ENCODE measurements around the gene OR2L3.
"Not testable (repeated sequence)": the region's sequence is repeated elsewhere in the genome, so short reads cannot be mapped to it uniquely, and the experiment has no call there.

The OR2L3 gene, protein sequence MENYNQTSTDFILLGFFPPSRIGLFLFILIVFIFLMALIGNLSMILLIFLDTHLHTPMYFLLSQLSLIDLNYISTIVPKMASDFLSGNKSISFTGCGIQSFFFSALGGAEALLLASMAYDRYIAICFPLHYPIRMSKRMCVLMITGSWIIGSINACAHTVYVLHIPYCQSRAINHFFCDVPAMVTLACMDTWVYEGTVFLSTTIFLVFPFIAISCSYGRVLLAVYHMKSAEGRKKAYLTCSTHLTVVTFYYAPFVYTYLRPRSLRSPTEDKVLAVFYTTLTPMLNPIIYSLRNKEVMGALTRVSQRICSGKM

DNA sequence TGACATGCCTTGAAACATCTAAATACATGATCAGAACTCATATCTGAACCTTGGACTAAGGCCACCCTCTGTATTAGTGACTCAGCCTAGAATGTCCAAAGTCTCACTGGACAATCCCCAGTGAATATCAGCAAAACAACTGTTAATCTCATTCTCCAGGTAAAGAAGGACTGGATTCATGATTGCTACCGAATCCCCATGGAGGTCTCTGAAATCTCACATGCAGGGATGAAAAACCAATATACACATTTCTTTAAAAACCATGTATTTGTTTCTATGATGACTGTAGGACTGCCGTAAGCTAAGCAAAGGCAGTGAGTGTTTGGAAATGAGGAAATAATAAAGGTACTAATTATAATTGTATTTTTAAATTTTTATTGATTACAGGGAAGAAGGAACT lies at the start of gene OR2L3:
Gene OR2L3 (plus strand): TSS at position 301 of the 400 bp plus-strand sequence. CDS start 13,846 bp downstream, outside the sequence.
- no peak for DNase-seq (ENCODE audit: low read depth, low spot score)

DNA sequence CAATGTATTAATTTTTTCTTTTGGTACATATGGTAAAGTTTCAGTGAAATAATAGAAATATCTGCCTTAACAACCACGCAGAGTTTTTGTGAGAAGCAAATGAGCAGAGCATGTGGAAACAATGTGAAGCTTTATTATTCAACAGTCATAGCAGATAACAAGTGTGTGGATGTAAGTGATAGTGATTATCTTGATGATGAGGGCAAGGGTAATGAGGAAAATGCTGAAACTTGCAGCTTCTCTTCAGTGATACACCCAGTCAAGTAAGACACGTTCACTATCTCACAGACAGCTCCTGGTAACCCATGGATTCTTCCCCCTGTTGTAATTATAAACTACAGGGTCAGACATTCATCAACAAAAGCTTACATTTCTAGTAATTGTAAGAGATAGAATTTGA lies 47.8 kb upstream of the OR2L3 start:
- H3K27ac ChIP-seq: no peak overlapping the region

More for the DNA sequence above, at the start of gene OR2L3:
- no peak within 1 kb of the TSS for H3K27ac ChIP-seq

DNA sequence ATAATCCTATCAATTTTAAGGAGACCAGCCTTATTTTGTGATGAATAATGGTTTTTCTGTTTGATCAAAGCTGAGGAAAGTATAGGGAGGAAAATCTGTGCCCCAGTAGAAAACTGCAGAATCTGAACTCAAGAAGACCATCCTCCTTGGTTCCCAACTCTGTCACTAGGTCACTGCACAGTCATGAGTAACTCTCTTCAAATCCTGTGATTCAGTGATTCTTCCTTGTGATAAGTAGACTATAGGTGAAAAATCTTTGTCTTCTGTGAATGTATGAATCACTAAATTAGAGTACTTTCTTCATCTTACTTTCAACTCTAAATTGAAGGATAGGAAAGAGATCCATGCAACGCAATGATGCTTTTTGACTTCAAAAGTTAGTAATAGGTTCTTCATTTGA lies 46.5 kb upstream of the OR2L3 start:
- DNase-seq (ENCODE audit: low read depth, low spot score): no peak
- no peak overlapping the region for H3K27ac ChIP-seq

More for the DNA sequence above, 47.8 kb upstream of the OR2L3 start:
- DNase-seq (ENCODE audit: low read depth, low spot score): no peak

DNA sequence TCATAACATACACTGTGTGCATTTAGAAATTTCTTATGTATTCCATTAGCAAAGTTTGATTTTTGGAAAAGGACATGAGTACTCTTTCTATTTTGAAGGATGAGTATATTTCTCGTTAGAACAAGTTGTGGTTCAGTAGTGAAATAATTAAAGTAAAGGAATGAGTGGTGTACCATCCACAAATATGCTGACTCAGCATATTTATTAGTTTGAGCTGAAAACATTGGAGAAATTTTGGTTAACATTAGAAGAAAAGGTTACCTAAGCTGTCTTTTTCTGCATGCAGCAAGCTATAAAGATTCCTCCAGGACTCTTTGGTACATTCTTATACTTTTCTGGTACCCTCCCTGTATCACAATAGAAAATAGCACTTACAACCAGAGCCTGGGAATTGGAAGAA lies 38.9 kb upstream of the OR2L3 start:
- no peak for DNase-seq (ENCODE audit: low read depth, low spot score)
- no peak overlapping the region for H3K27ac ChIP-seq

DNA sequence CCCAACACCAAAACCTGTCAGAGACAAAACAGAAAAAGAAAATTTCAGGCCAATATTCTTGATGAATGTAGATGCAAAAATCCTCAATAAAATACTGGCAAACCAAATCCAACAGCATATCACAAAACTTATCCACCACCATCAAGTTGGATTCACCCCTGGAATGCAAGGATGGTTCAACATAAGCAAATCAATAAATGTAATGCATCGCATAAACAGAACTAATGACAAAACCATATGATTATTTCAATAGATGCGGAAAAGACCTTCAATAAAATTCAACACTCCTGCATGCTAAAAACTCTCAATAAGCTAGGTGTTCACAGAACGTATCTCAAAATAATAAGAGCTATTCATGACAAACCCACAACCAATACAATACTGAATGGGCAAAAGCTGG lies 37.0 kb upstream of the OR2L3 start:
- DNase-seq (ENCODE audit: low read depth, low spot score): no peak
- no peak overlapping the region for H3K27ac ChIP-seq

DNA sequence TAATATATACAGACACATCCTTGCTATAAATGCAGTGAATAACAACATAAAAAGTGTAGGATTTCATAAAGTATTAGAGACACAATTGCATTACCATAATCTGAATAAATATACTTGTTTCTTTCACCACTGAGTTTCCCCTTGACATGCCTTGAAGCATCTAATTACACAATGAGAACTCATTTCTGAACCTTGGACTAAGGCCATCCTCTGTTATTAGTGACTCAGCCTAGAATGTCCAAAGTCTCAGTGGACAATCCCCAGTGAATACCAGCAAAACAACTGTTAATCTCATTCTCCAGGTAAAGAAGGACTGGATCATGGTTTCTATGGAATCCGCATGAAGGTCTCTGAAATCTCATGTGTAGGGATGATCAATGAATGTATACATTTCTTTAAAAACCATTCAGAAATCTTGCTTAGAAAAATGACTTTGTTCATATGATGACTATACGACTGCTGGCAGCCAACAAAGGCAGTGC lies 33.4 kb upstream of the OR2L3 start, which contains the start of gene OR2L5:
Gene OR2L5 (plus strand): TSS at position 432 of the 482 bp plus-strand sequence. CDS start 8,288 bp downstream, outside the sequence.
- DNase-seq (ENCODE audit: low read depth, low spot score): no peak
- H3K27ac ChIP-seq: no peak within 1 kb of the TSS

DNA sequence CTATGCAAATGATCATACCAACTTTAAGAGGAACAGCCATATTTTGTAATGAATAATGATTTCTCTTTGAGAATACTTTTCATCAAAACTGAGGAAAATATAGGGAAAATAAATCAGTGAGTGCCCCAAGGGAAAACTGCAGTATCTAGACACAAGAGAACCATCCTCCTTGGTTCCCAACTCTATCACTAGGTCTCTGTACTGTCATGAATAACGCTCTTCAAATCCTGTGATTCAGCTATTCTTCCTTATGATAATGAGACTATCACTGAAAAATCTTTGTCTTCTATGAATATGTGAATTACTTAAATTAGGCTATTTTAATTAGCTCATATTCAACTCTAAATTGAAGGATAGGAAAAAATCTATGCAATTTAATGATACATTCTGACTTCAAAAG lies 30.8 kb upstream of the OR2L3 start:
- DNase-seq (ENCODE audit: low read depth, low spot score): no peak
- H3K27ac ChIP-seq: no peak overlapping the region

DNA sequence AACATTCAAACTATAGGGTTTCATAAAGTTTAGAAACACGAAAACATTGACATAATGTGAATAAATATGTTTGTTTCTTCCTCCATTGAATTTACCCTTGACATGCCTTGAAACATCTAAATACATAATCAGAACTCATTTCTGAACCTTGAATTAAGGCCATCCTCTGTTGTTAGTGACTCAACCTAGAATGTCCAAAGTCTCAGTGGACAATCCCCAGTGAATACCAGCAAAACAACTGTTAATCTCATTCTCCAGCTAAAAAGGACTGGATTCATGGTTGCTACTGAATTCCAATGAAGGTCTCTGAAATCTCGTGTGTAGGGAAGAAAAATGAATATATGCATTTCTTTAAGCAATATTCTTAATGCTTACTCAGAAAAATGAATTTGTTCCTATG lies 16.9 kb upstream of the OR2L3 start, which contains the start of gene OR2L2:
Gene OR2L2 (plus strand): TSS at position 301 of the 400 bp plus-strand sequence. CDS start 8,198 bp downstream, outside the sequence.
- no peak within 1 kb of the TSS for H3K27ac ChIP-seq
- no peak for DNase-seq (ENCODE audit: low read depth, low spot score)

DNA sequence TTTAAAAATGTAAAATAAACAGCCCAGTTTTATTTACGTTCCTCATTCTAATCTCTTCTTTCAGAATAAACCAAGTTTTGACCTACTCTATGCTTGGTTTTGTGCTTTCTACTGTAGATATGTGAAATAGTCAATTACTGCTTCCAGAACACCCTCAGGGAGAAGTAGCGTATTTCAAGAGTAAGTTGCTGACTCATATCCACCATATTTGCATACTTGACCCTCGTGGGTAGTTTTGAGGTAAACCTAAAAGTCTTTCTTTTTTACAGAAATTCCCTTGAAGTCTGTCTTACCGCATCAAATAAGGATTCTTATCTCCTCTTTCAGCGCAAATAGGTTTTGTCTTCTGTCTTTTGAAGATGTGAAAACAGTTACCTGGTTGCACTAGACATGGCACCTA lies 1.4 kb upstream of the OR2L3 start:
- DNase-seq (ENCODE audit: low read depth, low spot score): no peak
- H3K27ac ChIP-seq: no peak overlapping the region

DNA sequence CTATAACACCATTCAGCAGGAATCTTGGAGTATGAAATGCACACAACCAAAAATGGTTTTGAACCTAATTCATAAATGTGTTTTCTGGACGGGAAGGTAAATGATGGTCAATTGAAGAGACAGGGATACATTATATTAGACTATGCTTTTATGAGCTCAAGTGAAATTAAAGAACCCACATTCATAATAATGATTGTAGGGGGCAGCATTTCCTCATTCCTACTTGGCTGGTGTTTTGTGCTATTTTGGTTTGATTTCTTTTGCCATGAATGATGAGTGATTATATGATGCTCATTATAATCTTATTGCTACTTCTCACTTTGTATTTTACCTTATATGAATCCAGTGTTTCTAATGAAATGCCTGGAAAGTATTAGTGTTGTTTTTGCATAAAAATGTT lies 372 bp downstream of the OR2L3 start:
- no peak for DNase-seq (ENCODE audit: low read depth, low spot score)
- no peak overlapping the region for H3K27ac ChIP-seq

DNA sequence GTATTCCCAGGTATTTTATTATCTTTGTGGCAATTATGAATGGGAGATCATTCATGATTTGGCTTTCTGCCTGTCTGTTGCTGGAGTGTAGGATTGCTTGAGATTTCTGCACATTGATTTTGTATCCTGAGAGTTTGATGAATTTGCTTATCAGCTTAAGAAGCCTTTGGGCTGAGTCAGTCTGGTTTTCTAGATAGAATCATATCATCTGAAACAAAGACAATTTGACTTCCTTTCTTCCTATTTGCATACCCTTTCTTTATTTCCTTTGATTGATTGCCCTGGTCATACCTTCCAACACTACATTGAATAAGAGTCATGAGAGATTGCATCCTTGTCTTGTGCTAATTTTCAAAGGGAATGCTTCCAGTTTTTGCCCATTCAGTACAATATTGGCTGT lies 8.0 kb downstream of the OR2L3 start:
- no peak for DNase-seq (ENCODE audit: low read depth, low spot score)
- no peak overlapping the region for H3K27ac ChIP-seq

DNA sequence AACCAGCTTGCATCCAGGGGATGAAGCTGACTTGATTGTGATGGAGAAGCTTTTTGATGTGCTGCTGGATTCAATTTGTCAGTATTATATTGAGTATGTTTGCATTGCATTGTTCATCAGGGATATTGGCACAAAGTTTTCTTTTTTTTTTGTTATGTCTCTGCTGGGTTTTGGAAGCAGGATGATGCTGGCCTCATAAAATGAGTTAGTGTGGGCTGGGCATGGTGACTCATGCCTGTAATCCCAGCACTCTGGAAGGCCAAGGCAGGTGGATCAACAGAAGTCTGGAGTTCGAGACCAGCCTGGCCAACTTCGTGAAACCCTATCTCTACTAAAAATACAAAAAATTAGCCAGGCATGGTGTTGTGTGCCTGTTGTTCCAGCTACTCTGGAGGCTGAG lies 8.6 kb downstream of the OR2L3 start:
- H3K27ac ChIP-seq: no peak overlapping the region
- DNase-seq (ENCODE audit: low read depth, low spot score): no peak

DNA sequence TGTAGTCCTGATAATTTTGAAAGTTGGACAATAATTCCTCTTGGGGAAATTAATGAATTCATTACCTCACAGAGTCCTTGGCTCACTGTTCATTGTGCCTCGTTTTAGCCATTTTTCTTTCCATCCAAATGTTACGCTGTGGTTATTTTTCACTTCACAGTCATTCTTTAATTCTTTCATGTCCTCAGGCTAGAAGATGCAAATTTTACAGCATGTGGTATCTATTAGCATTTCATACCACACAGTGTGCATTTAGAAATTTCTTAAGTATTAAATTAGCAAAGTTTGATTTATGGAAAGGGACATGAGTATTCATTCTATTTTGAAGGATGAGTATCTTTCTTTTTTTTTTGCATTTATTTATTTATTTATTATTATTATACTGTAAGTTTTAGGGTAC lies 18.4 kb downstream of the OR2L3 start:
- DNase-seq (ENCODE audit: low read depth, low spot score): no peak
- no peak overlapping the region for H3K27ac ChIP-seq

DNA sequence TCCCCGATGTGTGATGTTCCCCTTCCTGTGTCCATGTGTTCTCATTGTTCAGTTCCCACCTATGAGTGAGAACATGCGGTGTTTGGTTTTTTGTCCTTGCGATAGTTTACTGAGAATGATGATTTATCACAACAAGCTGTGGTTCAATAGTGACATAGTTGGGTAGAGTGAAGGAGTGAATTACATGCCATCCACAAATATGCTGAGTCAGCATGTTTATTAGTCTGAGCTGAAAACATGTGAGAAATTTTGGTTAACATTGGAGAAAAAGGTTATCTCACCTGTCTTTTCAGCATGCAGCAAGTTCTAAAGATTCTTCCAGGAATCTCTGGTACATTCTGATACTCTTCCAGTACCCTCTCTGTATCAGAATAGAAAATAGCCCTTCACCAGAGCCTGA lies 19.0 kb downstream of the OR2L3 start:
- no peak overlapping the region for H3K27ac ChIP-seq
- no peak for DNase-seq (ENCODE audit: low read depth, low spot score)

DNA sequence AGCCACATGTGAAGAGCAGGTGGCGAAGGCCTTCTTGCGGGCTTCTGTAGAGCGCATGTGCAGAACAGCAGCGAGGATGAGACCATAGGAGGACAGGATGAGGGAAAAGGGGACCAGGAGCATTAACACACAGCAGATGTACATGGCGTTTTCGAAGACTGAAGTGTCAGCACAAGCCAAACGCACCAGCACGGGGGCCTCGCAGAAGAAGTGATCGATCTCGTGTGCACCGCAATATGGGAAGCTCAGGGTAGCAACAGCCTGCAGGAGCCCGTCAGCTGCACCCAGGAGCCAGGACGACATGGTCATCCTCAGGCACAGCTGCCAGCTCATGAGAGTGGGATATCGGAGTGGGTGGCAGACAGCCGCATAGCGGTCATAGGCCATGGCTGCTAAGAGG lies 37.2 kb downstream of the OR2L3 start:
- H3K27ac ChIP-seq; DNase-seq (ENCODE audit: low read depth, low spot score): not testable (repeated sequence)

DNA sequence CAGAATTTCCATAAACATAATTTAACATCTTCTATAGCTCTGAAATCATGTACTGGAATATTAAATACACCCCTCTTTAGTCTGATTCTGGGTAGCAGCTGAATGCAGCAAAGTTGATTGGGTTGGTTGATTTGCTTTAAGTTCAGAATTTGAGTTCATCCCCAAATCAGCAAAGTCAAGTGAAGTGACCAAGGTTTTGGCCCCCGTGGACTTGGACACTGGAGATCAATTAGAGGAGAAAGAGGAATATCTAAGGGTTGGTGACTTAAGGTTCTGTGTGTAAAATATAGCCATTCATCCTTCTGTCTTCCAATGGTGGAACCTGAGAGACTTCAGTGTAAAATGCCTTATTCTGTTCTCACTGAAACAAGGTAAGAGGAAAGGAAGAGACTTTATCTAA lies 48.2 kb downstream of the OR2L3 start, which contains the start of gene OR2L13:
Gene OR2L13 (plus strand): TSS at position 301 of the 400 bp plus-strand sequence. CDS start 4,192 bp downstream, outside the sequence.
- no peak for DNase-seq (ENCODE audit: low read depth, low spot score)

DNA sequence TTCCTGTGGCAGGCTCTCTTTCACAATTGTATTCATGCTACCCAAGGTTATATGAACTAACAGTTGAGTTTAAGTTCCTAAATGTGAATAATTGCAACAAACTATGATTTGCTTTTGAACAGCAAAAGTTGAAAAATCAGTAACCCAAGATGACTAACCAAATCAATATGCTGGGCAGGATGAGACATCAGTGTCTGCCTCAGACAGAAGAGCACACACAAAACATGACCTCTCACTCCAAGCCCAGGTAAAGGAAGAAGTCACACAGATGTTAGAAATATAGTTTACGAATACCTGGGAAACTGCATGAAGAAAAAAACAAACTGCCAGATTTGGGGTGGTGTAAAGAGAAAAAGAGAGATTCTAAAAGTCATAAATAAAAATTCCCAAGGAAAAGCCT lies 51.9 kb downstream of the OR2L3 start:
- H3K27ac ChIP-seq: no peak overlapping the region
- no peak for DNase-seq (ENCODE audit: low read depth, low spot score)

More for the DNA sequence above, 48.2 kb downstream of the OR2L3 start, which contains the start of gene OR2L13:
- H3K27ac ChIP-seq: no peak within 1 kb of the TSS

DNA sequence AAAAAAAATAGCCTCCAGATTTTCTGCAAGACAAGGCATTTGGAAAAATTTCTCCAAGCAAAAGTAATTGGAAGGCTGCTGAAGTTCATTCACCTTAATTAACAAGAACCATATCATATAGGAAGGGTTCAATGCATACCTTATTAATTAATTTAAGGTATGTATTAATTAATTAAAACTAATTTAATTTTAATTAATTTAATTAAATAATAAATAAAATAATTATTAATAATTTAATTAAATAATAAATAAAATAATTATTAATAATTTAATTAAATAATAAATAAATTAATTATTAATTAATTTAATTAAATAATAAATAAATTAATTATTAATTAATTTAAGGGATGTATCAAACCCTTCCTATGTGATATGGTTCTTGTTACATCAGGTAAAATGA lies 56.2 kb downstream of the OR2L3 start:
- H3K27ac ChIP-seq: no peak overlapping the region
- DNase-seq (ENCODE audit: low read depth, low spot score): no peak

DNA sequence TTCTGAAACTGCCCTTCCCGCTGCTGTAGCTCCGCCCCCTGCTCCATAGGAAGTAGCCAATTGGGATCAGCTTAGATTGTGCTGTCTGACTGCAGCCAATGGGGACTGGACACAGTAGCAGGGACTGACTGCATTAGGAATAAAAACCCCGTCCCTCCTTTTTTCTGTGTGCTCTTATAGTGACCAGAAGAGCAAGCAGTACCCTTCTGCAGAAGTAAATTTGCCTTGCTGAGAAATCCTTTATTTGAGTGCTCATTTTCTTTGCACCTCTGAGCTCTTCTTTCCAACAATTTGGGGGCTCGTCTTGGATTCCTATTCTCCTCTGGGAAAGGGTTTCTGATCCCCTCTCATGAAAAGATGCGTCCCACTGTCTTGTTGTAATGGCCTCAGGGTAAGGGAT lies 64.5 kb downstream of the OR2L3 start:
- no peak overlapping the region for H3K27ac ChIP-seq
- DNase-seq (ENCODE audit: low read depth, low spot score): no peak
